AG09309 (cell line): Measurements from ENCODE around the gene TBX15.

Experiments used
- DNase-seq: peaks from one replicate; pipeline ENCODE4 v3.0.0-alpha.2; 2010; ENCODE audit warnings: low read depth
- H3K4me3 ChIP-seq: 2 replicates; pipeline ENCODE4 v1.5.1; 2011; ENCODE audit warnings: mild to moderate bottlenecking, low read depth, low read length, moderate library complexity; ENCODE audit not compliant: control insufficient read depth
- CTCF ChIP-seq: IDR thresholded peaks from 2 replicates; pipeline ENCODE4 v1.5.1; 2011; ENCODE audit warnings: mild to moderate bottlenecking, low read depth, low read length, inconsistent platforms; ENCODE audit not compliant: insufficient read depth, control insufficient read depth; ENCODE audit errors: missing control alignments

The TBX15 gene

GRCh38 chr1:118907466-118907865, 80.7 kb downstream of the TBX15 start:
- no peak for TF ChIP-seq CTCF
- no peak overlapping the region for H3K4me3 ChIP-seq
- DNase-seq = no peak

- H3K4me3 ChIP-seq = no peak overlapping the region
- TF ChIP-seq CTCF = no peak
- no peak for DNase-seq
Observed at GRCh38 chr1:118905671-118906070, 82.5 kb downstream of the TBX15 start.

- no peak for DNase-seq
- no peak for TF ChIP-seq CTCF
- H3K4me3 ChIP-seq = no peak overlapping the region
Observed at GRCh38 chr1:118905196-118905595, 82.9 kb downstream of the TBX15 start.

GRCh38 chr1:118902711-118903191, 85.4 kb downstream of the TBX15 start:
- TF ChIP-seq CTCF = no peak
- no peak overlapping the region for H3K4me3 ChIP-seq
- no peak for DNase-seq

- H3K4me3 ChIP-seq = no peak overlapping the region
- DNase-seq = no peak
- no peak for TF ChIP-seq CTCF
Observed at GRCh38 chr1:118902299-118902698, 85.8 kb downstream of the TBX15 start.

GRCh38 chr1:118900643-118901440, 87.3 kb downstream of the TBX15 start:
- H3K4me3 ChIP-seq = no peak overlapping the region
- TF ChIP-seq CTCF = no peak
- DNase-seq = no peak
